Subcutaneous abdominal adipose tissue (tissue), 5 donors: ENCODE results near the gene LRRC41.
"Not testable (repeated sequence)": the region's sequence is repeated elsewhere in the genome, so short reads cannot be mapped to it uniquely, and the experiment has no call there.

Experiments used
- H3K27ac ChIP-seq: one replicate; pipeline ENCODE4 v1.7.0; 2013; ENCODE audit warnings: low read depth, mild to moderate bottlenecking, inconsistent platforms, low read length, moderate library complexity
- H3K27me3 ChIP-seq, 5 donors: one replicate each; pipeline ENCODE4 v1.7.0; 2013; ENCODE audit warnings: low read length in 5 of 5, inconsistent platforms in 1 of 5; ENCODE audit not compliant: control insufficient read depth in 5 of 5, insufficient read depth in 4 of 5
- H3K36me3 ChIP-seq, 5 donors: one replicate each; pipeline ENCODE4 v1.7.0; 2013; ENCODE audit warnings: low read length in 5 of 5; ENCODE audit not compliant: control insufficient read depth in 5 of 5, insufficient read depth in 5 of 5
- H3K4me1 ChIP-seq, 5 donors: one replicate each; pipeline ENCODE4 v1.7.0; 2013; ENCODE audit warnings: low read length in 5 of 5, mild to moderate bottlenecking in 3 of 5, moderate library complexity in 1 of 5; ENCODE audit not compliant: control insufficient read depth in 5 of 5, insufficient read depth in 5 of 5
- H3K4me3 ChIP-seq, 5 donors: one replicate each; pipeline ENCODE4 v1.7.0; 2013; ENCODE audit warnings: low read length in 5 of 5, low read depth in 1 of 5
- H3K9ac ChIP-seq, 5 donors: one replicate each; pipeline ENCODE4 v1.7.0; 2013; ENCODE audit warnings: low read length in 5 of 5, mild to moderate bottlenecking in 4 of 5, moderate library complexity in 3 of 5
- H3K9me3 ChIP-seq, 5 donors: one replicate each; pipeline ENCODE4 v1.7.0; 2013; ENCODE audit warnings: low read length in 5 of 5; ENCODE audit not compliant: control insufficient read depth in 5 of 5
- donor health status: healthy.
- donor health status: healthy.
- donor health status: healthy.
- donor health status: healthy.
- donor health status: healthy.

Gene LRRC41

GRCh38 chr1:46325285-46326076, 22.1 kb upstream of the LRRC41 start:
- H3K27ac ChIP-seq, H3K27me3 ChIP-seq, H3K9ac ChIP-seq, H3K4me1 ChIP-seq, H3K36me3 ChIP-seq, H3K9me3 ChIP-seq, H3K4me3 ChIP-seq: not testable (repeated sequence)

GRCh38 chr1:46322191-46322590, 18.8 kb upstream of the LRRC41 start:
- not testable (repeated sequence) for H3K4me1 ChIP-seq, H3K9ac ChIP-seq, H3K27me3 ChIP-seq, H3K9me3 ChIP-seq, H3K4me3 ChIP-seq, H3K27ac ChIP-seq, H3K36me3 ChIP-seq

GRCh38 chr1:46319960-46320914, 16.8 kb upstream of the LRRC41 start:
- H3K4me1 ChIP-seq, H3K27ac ChIP-seq, H3K4me3 ChIP-seq, H3K9ac ChIP-seq, H3K9me3 ChIP-seq, H3K27me3 ChIP-seq: not testable (repeated sequence)
- H3K36me3 ChIP-seq: peaks cover 8 to 22% (median 18%) of the 10 kb centered on the region in 5 donors

- H3K9ac ChIP-seq, H3K9me3 ChIP-seq, H3K27me3 ChIP-seq, H3K27ac ChIP-seq, H3K4me1 ChIP-seq, H3K4me3 ChIP-seq: not testable (repeated sequence)
- H3K36me3 ChIP-seq: peaks cover 11 to 29% (median 26%) of the 10 kb centered on the region in 5 donors
Observed at GRCh38 chr1:46319301-46319700, 15.9 kb upstream of the LRRC41 start.

- Histone ChIP-seq H3K36me3 (peaks cover 16 to 46% (median 43%) of the 10 kb centered on the region in 5 donors), H3K4me1 (no peaks in the 10 kb centered on the region), H3K9ac (no peak overlapping the region), H3K9me3 (no peaks in the 10 kb centered on the region), H3K27ac (no peak overlapping the region), H3K27me3 (no peaks in the 10 kb centered on the region), H3K4me3 (no peak overlapping the region)
Observed at GRCh38 chr1:46317323-46317722, 13.9 kb upstream of the LRRC41 start.

GRCh38 chr1:46315669-46316403, 12.4 kb upstream of the LRRC41 start:
- Histone ChIP-seq H3K9me3 (no peaks in the 10 kb centered on the region), H3K27ac (no peak overlapping the region), H3K4me3 (no peak overlapping the region), H3K36me3 (peaks cover 16 to 60% (median 52%) of the 10 kb centered on the region in 5 donors), H3K4me1 (no peaks in the 10 kb centered on the region), H3K9ac (no peak overlapping the region), H3K27me3 (no peaks in the 10 kb centered on the region)

- peaks cover 2 to 43% (median 14%) of the 10 kb centered on the region in 5 donors for H3K4me1 ChIP-seq
- H3K27me3 ChIP-seq: no peaks in the 10 kb centered on the region
Observed at GRCh38 chr1:46310321-46310720, 6.9 kb upstream of the LRRC41 start.

GRCh38 chr1:46309401-46310159, 6.2 kb upstream of the LRRC41 start:
- H3K4me1 ChIP-seq: peaks cover 3 to 50% (median 21%) of the 10 kb centered on the region in 5 donors
- H3K27ac ChIP-seq: peak overlapping the region; percentile 27
- H3K36me3 ChIP-seq: peaks cover 6 to 45% (median 34%) of the 10 kb centered on the region in 5 donors
- H3K9me3 ChIP-seq: no peaks in the 10 kb centered on the region
- H3K27me3 ChIP-seq: no peaks in the 10 kb centered on the region
- H3K9ac ChIP-seq: peak overlapping the region in 2 of 5 donors; percentile 16 to 29
- H3K4me3 ChIP-seq: no peak overlapping the region

More at GRCh38 chr1:46310321-46310720, 6.9 kb upstream of the LRRC41 start:
- H3K9me3 ChIP-seq: no peaks in the 10 kb centered on the region
- peaks cover 8 to 50% (median 38%) of the 10 kb centered on the region in 5 donors for H3K36me3 ChIP-seq
- no peak overlapping the region for H3K9ac ChIP-seq
- no peak overlapping the region for H3K4me3 ChIP-seq
- H3K27ac ChIP-seq: no peak overlapping the region

- no peak overlapping the region for H3K4me3 ChIP-seq
Observed at GRCh38 chr1:46306159-46306530, 2.7 kb upstream of the LRRC41 start.

More at GRCh38 chr1:46306159-46306530, 2.7 kb upstream of the LRRC41 start:
- H3K4me1 ChIP-seq: peaks cover 4 to 66% (median 48%) of the 10 kb centered on the region in 5 donors
- H3K36me3 ChIP-seq: peaks cover 0 to 13% (median 9%) of the 10 kb centered on the region in 5 donors
- no peaks in the 10 kb centered on the region for H3K27me3 ChIP-seq
- no peak overlapping the region for H3K27ac ChIP-seq
- H3K9ac ChIP-seq: no peak overlapping the region
- H3K9me3 ChIP-seq: no peaks in the 10 kb centered on the region
